ENCODE measurements around the gene LSM4.

DNA sequence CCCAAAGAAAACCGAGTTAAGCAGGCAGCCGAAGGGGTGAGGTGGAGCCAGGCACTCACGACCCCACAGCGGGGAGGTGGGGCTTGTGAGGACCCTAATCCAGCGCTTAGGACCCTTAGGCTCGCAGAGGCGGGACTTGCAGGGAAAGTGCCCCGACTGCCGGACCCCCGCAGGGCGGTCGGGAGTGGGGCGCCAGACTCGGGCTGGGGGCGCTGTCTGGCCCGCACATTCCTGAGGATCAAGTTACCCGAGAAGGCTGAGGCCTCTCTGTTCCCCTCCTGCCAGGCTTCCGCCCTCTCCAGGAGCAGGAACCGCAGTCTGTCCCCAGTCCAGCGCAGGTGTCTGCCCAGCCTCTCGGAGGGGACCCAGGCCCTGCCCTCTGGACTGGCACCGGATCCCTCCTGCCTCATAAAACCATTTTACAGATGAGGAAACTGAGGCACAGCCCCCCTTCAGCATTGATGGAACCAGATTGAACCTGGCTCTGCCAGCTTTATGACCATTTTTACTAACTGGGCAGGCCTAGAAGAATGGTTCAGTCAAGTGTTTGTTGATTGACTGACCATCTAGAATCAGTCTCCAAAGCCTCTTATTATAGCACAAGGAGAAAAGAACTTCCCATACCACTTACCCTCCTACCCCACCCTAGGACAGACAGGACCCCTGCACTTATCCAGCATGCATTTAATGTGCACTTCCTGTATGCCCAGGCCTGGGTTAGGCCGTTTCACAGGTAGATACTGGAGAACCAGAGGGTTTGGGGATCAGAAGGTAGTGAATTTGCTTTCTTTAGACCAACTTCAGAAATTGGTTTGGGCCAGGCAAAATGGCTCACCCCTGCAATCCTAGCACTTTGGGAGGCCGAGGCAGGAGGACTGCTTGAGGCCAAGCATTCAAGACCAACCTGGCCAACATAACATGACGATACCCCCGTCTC, 34.8 kb downstream of the LSM4 start:
- TF ChIP-seq ZNF274 (IDR thresholded peaks at IDR 0.05; ENCODE audit: low read depth, low read length) (no peak), SUZ12 (IDR thresholded peaks at IDR 0.05; ENCODE audit: extremely low read depth, insufficient read depth, insufficient read length) (no peak)
